PC-3 (cell line): ENCODE results near the gene ADARB2.

Experiments
- EZH2 ChIP-seq: fragments of 300-600 bp; sonication (generic); IDR thresholded peaks from one replicate; pipeline ENCODE4 v1.6.1; 2017; ENCODE audit warnings: antibody characterized with exemption, mild to moderate bottlenecking, low read length; ENCODE audit not compliant: unreplicated experiment
- EZH2phosphoT487 ChIP-seq: fragments of 300-600 bp; sonication (generic); IDR thresholded peaks from 2 replicates; pipeline ENCODE4 v1.6.1; 2018; ENCODE audit warnings: mild to moderate bottlenecking, antibody characterized with exemption, low read length, borderline replicate concordance
- TF ChIP-seq, protein P1 (sequence below): fragments of 300-600 bp; sonication (generic); conservative IDR thresholded peaks from 2 replicates; pipeline ENCODE4 v1.5.1; 2017; ENCODE audit warnings: antibody characterized with exemption, low read depth, mild to moderate bottlenecking, low read length

DNA sequence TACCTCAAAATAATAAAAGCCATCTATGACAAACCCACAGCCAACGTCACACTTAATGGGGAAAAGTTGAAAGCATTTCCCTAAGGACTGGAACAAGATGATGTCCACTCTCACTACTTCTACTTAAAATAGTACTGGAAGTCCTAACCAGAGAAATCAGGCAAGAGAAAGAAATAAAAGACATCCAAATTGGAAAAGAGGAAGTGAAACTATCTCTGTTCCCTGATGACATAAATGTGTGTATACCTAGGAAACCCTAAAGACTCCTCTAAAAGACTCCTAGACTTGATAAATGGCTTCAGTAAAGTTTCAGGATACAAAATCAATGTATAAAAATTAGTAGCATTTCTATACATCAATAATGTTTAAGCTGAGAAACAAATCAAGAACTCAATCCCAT lies 367.0 kb downstream of the ADARB2 start:
- TF ChIP-seq, protein P1, sequence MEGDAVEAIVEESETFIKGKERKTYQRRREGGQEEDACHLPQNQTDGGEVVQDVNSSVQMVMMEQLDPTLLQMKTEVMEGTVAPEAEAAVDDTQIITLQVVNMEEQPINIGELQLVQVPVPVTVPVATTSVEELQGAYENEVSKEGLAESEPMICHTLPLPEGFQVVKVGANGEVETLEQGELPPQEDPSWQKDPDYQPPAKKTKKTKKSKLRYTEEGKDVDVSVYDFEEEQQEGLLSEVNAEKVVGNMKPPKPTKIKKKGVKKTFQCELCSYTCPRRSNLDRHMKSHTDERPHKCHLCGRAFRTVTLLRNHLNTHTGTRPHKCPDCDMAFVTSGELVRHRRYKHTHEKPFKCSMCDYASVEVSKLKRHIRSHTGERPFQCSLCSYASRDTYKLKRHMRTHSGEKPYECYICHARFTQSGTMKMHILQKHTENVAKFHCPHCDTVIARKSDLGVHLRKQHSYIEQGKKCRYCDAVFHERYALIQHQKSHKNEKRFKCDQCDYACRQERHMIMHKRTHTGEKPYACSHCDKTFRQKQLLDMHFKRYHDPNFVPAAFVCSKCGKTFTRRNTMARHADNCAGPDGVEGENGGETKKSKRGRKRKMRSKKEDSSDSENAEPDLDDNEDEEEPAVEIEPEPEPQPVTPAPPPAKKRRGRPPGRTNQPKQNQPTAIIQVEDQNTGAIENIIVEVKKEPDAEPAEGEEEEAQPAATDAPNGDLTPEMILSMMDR, result no peak
- TF ChIP-seq EZH2 (no peak), EZH2phosphoT487 (no peak)
